Stromal cell of bone marrow (primary cell): ENCODE results near the gene TMCC2.

Experiments
- DNase-seq: peaks from one replicate; pipeline ENCODE4 v3.0.0-alpha.2; 2012; ENCODE audit warnings: low read depth

Gene TMCC2

GRCh38 chr1:205260948-205261732, 33.4 kb downstream of the TMCC2 start:
- DNase-seq, result no peak

DNA sequence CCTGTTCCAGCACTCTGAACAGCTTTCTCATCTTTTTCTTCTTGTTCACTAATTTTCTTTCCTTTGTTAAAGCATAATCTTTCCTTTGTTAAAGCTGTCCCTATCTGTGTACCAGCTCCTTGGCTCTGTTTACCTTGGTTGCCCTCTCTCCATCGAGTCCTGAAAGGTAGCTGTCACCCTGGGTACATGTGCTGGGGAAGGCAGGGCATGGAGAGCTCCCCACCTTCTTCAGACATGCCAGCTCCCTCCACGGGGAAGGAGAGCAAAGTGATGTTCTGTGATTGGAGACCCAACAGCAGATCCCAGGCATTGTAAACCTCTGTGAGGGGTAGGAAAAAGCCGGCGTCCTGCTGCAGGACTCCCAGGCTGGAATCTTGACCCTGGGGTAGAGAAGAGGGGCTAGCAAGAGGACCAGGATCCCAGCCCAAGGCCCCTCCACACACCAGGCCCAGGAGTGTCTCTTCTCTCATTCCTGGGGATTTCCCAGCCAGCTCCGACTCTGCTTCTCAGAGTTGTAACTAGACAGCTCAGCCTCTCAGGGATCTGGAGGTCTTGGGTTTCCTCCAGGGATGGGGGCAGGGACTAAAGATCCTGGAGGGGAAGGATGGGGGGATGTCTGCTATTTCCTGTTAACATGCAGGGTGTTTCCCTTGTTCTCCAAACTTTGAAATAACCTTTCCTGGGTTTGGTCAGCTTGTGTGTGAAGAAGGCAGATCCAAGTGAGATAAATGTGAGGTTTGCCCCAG, 34.4 kb downstream of the TMCC2 start:
- no peak for DNase-seq

DNA sequence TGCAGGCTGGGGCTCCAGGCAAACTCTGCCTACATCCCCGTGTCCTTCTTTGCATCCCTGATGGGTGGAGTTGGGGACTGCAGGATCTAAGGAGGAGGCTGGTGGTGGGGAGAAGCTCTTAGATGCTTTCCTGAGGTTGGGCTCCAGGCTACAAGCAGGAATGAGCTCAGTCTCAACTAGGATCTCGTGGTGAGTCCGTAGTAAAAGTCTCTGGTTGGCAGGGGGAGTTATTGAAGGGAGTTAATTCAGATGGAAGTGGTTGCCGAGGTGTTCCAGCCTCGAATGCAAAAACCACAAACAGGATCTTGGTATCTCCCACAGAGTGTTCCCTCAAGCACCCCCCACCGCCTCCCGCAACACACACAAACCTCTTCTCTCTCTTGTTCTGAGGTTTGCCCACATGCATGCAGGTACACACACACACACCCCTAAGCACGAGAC, 35.0 kb downstream of the TMCC2 start:
- DNase-seq, result no peak

DNA sequence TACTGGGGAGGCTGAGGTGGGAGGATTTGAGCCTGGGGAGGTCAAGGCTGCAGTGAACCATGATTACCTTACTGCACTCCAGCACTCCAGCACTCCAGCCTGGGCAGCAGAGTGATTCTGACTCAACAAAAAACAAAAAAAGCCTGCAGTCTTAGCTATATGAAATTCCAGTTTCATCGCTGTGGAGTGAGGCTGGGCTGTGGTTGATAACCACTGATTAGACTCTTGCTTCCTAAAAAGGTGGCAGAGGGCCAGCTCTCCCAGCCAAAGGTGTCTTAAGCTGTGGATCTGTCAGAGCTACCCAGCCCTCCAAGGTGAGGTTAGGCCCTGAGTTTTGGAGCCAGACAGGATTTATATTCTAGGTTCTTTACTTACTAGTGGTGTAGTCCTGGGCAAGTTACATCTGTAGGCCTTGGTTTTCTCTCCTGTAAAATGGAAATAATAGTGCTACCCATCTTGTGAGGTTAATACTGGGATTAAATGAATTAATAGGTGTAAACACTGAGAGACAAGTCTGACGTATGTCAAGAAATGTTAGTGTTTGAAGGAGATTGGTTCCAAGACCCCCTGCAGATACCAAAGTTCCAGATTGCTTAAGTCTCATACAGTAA, 35.9 kb downstream of the TMCC2 start:
- no peak for DNase-seq

GRCh38 chr1:205266611-205267305, 39.0 kb downstream of the TMCC2 start:
- no peak for DNase-seq

GRCh38 chr1:205267306-205267902, 39.7 kb downstream of the TMCC2 start:
- no peak for DNase-seq

DNA sequence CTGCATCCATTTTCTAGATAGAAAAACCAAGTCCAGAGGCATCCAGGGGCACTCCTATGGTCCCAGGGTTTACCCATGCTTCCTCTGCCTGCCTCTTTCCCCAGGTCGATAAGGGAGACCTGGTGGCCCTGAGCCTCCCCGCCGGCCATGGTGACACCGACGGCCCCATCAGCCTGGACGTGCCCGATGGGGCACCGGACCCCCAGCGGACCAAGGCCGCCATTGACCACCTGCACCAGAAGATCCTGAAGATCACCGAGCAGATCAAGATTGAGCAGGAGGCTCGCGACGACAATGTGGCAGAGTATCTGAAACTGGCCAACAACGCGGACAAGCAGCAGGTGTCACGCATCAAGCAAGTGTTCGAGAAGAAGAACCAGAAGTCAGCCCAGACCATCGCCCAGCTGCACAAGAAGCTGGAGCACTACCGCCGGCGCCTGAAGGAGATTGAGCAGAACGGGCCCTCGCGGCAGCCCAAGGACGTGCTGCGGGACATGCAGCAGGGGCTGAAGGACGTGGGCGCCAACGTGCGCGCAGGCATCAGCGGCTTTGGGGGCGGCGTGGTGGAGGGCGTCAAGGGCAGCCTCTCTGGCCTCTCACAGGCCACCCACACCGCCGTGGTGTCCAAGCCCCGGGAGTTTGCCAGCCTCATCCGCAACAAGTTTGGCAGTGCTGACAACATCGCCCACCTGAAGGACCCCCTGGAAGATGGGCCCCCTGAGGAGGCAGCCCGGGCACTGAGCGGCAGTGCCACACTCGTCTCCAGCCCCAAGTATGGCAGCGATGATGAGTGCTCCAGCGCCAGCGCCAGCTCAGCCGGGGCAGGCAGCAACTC, 41.3 kb downstream of the TMCC2 start:
- no peak for DNase-seq

DNA sequence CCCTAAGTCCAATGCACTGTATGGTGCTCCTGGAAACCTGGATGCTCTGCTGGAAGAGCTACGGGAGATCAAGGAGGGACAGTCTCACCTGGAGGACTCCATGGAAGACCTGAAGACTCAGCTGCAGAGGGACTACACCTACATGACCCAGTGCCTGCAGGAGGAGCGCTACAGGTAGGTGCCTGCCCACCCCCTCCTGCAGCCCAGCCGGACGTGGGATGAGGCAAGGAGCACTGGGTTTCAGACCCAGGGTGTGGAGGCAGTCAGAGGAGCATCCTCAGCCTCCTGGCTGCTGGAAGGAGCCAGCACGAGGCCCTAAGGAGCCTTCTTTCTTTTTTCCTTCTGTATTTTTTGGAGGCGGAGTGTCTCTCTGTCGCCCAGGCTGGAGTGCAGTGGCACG, 42.0 kb downstream of the TMCC2 start:
- no peak for DNase-seq

- DNase-seq, result no peak
Measured at GRCh38 chr1:205270271-205270670, 42.5 kb downstream of the TMCC2 start.

DNA sequence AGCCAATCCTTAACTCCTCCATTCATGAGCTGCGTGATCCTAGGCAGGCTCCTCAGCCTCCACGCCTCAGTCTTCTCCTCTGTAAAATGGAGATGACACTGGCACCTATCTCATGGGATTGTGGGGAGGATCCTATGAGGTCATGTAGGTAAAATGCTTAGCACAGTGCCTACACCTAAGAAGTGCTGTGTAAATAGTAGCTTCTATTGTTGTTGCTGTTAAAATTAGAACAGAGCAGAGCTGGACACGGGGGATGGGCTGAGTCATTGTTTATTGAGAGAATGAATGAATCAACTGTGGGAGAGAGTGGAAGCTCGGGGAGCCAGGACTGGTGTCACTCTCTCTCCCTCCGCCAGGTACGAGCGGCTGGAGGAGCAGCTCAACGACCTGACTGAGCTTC, 43.0 kb downstream of the TMCC2 start:
- DNase-seq, result no peak

GRCh38 chr1:205271277-205271676, 43.5 kb downstream of the TMCC2 start:
- DNase-seq, result peak; percentile 76

GRCh38 chr1:205271745-205272144, 44.0 kb downstream of the TMCC2 start:
- DNase-seq, result no peak

DNA sequence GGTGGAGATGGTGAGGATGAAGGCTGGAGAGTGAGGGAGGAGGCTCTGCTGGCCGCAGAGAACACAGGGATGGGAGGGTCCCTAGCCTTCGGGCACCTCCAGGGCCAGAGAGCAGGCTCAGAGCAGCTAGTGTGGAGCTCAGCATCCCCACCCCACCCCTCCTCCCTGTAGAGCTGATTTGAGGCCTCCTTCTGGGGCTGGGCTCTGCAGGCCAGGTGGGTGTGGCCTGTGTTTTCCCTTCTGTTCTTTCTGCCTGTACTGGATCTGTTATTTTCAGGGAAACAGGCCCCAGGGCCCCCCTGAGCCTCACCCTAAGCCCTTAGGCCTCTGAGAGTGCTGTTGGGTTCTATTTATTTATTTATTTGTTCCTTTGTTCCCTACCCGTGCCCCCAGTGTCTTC, 44.8 kb downstream of the TMCC2 start:
- no peak for DNase-seq

DNA sequence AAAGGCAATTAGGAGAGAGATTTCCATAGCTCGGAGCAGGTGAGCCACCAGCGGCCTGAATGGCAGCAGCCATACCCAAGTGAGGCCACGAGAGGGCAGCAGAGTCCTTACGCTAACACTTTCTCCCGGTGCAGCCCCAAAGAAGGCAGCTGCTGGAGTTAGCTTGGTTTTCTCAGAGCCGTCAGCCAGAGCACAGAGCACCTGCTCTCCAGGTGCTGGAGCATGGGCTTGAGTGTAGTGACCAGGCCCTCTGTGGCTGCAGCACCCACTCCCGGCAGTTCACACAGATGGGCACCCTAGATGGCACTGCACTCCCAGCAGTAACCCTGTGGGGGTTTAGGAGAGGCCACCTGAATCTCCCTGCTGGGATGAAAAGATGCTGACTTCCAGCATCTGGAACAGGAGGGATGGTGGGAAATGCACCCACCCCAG, 45.8 kb downstream of the TMCC2 start:
- DNase-seq, result no peak

DNA sequence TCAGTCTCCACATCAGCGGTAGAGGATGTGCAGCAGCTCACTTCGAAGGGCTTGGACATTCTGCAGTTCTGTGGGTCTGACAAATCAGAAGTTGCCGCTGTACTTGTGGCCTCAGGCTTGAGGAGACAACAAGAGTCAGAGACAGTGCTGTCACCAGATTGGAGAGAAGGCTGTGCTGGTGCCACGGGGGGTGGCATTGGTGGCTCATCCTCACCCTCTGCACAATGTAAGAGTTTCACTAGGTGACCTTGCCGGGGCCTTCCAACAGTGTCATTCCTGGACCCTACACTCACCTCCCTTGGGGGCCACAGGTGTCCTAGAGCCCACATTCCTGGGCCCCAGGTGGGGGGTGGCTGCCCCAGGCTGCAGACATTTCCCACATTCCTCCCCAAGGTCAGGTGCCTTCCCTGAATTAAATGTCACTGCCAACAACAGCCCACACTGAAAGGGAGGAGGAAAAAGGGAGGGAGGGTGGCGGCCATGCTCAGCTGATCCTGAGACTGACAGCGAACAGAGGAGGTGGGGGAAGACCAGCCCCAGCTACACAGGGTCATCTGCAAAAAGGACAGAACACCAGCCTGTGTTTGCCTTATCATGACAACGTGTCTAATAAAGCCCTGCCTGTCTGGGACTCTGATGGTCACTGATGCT, 46.4 kb downstream of the TMCC2 start:
- DNase-seq, result no peak

DNA sequence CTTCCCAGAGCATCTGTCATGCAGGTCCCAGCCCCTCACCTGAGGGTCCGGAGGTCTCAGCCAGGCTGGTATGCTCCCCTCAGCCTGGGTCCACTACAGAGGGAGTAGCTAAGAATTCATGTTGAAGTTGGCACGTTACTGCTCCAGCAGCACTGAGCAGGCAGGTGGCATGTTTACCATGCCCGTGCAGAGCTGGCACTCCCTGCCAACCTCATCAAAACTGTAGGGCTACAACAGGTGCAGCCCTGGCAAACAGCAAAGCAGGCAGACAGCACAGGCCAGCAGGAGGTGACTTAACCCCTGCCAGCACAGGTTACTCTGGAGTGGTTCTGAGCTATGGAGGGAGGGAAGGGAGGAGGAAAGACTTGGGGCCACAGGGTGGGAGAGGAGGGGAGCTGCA, 47.4 kb downstream of the TMCC2 start:
- no peak for DNase-seq

- DNase-seq, result no peak
Measured at GRCh38 chr1:205275916-205276688, 48.4 kb downstream of the TMCC2 start.

- no peak for DNase-seq
Measured at GRCh38 chr1:205276689-205277065, 48.9 kb downstream of the TMCC2 start.

GRCh38 chr1:205279986-205280385, 52.2 kb downstream of the TMCC2 start:
- no peak for DNase-seq
